Measurements from ENCODE around the gene ICAM2.
"Not testable (repeated sequence)": the region's sequence is repeated elsewhere in the genome, so short reads cannot be mapped to it uniquely, and the experiment has no call there.

Gene ICAM2

GRCh38 chr17:64041912-64042311 is 21.5 kb upstream of the ICAM2 start:
- DNase-seq: no peak

- no peak for DNase-seq
These were observed 19.8 kb upstream of the ICAM2 start for GRCh38 chr17:64040206-64040605.

- DNase-seq: no peak
These were observed 18.6 kb upstream of the ICAM2 start for GRCh38 chr17:64039106-64039400.

GRCh38 chr17:64038331-64039105 is 18.1 kb upstream of the ICAM2 start:
- no peak for DNase-seq

- no peak for DNase-seq
These were observed 17.4 kb upstream of the ICAM2 start for GRCh38 chr17:64037802-64038201.

GRCh38 chr17:64037180-64037579 is 16.7 kb upstream of the ICAM2 start:
- no peak for DNase-seq

- DNase-seq: no peak
These were observed 15.9 kb upstream of the ICAM2 start for GRCh38 chr17:64036198-64036922.

GRCh38 chr17:64032081-64032480 is 11.6 kb upstream of the ICAM2 start:
- DNase-seq: no peak

GRCh38 chr17:64028874-64029464 is 8.5 kb upstream of the ICAM2 start:
- no peak for DNase-seq

- DNase-seq: peak; percentile 79
These were observed 5.4 kb upstream of the ICAM2 start for GRCh38 chr17:64025732-64026294.

GRCh38 chr17:64024781-64025731 is 4.6 kb upstream of the ICAM2 start:
- no peak for DNase-seq

- DNase-seq: no peak
These were observed 3.8 kb upstream of the ICAM2 start for GRCh38 chr17:64024215-64024654.

GRCh38 chr17:64022611-64023063 is 2.2 kb upstream of the ICAM2 start:
- no peak for DNase-seq

- DNase-seq: not testable (repeated sequence)
These were observed 877 bp downstream of the ICAM2 start for GRCh38 chr17:64019551-64019961.

GRCh38 chr17:64017381-64017980 is 3.0 kb downstream of the ICAM2 start:
- no peak for DNase-seq

- DNase-seq: no peak
These were observed 3.5 kb downstream of the ICAM2 start for GRCh38 chr17:64016974-64017373.

GRCh38 chr17:64016231-64016784 is 4.1 kb downstream of the ICAM2 start:
- no peak for DNase-seq

- DNase-seq: no peak
These were observed 5.0 kb downstream of the ICAM2 start for GRCh38 chr17:64015447-64015846.

GRCh38 chr17:64009571-64010402 is 10.6 kb downstream of the ICAM2 start:
- DNase-seq: no peak

- no peak for DNase-seq
These were observed 11.6 kb downstream of the ICAM2 start for GRCh38 chr17:64008830-64009229.

GRCh38 chr17:64008346-64008745 is 12.1 kb downstream of the ICAM2 start:
- no peak for DNase-seq
